ENCODE data around the gene UCP1. TPM values are rescaled to one million over a fixed set of nuclear protein-coding genes. Genes with fewer than 3 reads are reported as not detected.
A peak's percentile ranks its signal among the peaks of the same experiment; 100 is the strongest.

The UCP1 gene, protein sequence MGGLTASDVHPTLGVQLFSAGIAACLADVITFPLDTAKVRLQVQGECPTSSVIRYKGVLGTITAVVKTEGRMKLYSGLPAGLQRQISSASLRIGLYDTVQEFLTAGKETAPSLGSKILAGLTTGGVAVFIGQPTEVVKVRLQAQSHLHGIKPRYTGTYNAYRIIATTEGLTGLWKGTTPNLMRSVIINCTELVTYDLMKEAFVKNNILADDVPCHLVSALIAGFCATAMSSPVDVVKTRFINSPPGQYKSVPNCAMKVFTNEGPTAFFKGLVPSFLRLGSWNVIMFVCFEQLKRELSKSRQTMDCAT
- not detected in 2 replicates for total RNA-seq

DNA sequence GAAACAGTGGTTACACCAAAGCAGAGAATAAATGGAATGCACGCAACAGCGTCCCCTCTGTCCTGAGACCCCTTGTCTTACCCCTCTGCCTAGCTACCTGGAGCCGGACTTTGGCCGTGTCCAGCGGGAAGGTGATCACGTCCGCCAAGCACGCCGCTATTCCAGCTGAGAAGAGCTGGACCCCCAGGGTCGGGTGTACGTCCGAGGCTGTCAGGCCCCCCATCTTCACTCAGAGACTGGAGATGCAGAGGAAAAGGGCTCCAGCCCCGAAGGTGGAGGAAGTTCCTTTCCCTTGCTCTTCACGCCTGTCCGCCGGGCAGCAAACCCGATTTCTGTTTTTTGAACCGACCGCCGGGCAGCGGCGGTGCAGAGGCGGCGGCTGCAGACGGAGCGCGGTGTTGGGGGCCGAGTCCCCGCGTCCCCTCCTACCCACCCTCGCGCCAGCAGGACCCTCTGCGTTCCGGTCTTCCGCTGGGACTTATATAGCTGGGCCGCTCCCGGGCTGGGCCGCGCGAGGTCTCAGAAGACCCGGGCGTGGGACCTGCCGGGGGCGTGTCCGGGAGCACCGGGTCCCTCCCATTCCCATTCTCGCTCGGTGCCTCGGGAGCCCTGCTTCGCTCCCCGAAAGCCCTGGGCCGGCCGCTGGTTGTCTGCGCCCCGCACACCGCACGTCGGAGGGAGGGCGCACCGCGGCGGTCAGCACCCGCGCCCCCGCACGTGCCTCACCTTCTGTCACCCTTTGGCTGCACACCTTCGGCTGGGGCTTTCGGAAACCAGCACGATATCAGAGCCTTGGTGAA lies at the start of gene UCP1:
Gene UCP1 (minus strand): TSS at position 455 of the 800 bp plus-strand sequence. CDS start 232 bp downstream, at position 223.
- peak within 1 kb of the TSS; percentile 17 for H3K4me3 Mint-ChIP-seq
- H3K36me3 Mint-ChIP-seq (ENCODE audit: low read depth): no peaks in the 10 kb centered on the region
- peaks cover 16% of the 10 kb centered on the region for H3K9me3 Mint-ChIP-seq
- intact Hi-C loops (cut with micrococcal nuclease): no loop called here
- DNase-seq: no peak
- peaks cover 54% of the 10 kb centered on the region for H3K27me3 Mint-ChIP-seq
- peaks cover 6% of the 10 kb centered on the region for H3K4me1 Mint-ChIP-seq
- no peak within 1 kb of the TSS for H3K27ac Mint-ChIP-seq

DNA sequence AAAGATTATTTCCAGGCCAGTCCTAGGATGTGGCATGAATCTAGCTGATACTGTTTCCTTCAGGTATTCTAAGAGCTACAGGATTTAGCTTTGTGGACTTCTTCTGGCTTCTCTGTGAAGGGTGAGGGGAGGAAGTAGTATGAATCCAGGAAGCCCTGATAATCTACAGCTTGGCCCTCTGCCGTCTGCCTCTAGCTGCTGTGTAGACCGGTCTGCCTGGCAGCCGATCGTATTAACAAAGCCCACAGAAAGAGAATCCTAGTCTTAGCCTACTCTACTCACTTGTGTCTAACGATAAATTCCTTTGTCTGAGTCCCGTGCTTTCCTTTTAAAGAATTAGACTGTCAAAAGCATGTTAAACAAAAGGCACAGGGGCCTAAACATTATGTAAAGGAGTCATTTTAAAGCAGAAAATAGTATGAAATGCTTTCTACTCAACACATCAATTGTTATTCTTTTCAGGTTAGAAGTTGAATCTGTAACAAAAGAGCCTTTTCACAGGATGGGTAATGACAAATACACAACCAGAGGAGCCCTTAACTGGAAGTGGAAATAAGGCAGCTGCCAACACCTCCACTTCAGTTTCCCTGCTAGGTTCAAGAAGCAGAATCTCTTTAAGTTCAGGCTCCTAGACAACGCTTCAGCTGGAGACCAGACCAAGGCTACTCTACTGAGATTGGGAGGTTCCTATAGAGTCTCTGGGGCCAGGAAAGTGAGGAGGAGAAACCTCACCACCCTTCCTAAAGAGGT lies 48.9 kb upstream of the UCP1 start:
- Mint-ChIP-seq H3K27me3 (peaks cover 3% of the 10 kb centered on the region), H3K9me3 (no peaks in the 10 kb centered on the region), H3K4me1 (no peaks in the 10 kb centered on the region), H3K4me3 (no peak overlapping the region), H3K36me3 (ENCODE audit: low read depth) (no peaks in the 10 kb centered on the region), H3K27ac (no peak overlapping the region)
- intact Hi-C loops (cut with micrococcal nuclease): no loop called here
- DNase-seq: no peak

GRCh38 chr4:140615451-140615850 lies 46.7 kb upstream of the UCP1 start:
- Mint-ChIP-seq H3K36me3 (ENCODE audit: low read depth) (no peaks in the 10 kb centered on the region), H3K4me3 (no peak overlapping the region), H3K9me3 (no peaks in the 10 kb centered on the region), H3K4me1 (no peaks in the 10 kb centered on the region), H3K27me3 (peaks cover 8% of the 10 kb centered on the region), H3K27ac (no peak overlapping the region)
- intact Hi-C loops (cut with micrococcal nuclease): no loop called here
- DNase-seq: no peak

GRCh38 chr4:140612357-140612756 lies 43.6 kb upstream of the UCP1 start:
- Mint-ChIP-seq H3K36me3 (ENCODE audit: low read depth) (no peaks in the 10 kb centered on the region), H3K4me3 (no peak overlapping the region), H3K27ac (no peak overlapping the region), H3K4me1 (no peaks in the 10 kb centered on the region), H3K9me3 (no peaks in the 10 kb centered on the region), H3K27me3 (peaks cover 12% of the 10 kb centered on the region)
- DNase-seq: no peak
- intact Hi-C loops (cut with micrococcal nuclease): no loop called here

DNA sequence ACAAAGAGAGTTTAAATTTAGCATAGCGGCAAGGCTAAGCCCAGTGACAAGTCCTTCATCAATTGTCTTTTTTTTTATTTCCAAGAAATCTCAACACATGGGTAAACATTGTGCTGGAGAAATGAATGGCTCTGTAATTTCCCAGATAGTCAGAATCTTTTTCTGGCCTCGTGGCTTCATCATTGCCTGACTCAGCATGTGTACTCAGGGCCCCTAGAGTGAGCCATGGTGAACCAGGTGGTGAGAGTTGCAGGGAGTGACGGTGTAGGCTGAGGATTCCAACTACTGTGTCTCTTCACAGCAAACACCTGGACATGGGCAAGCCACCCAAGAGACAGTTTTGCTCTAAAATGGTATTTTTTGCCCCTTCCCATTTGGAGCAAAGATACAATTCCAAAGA lies 43.1 kb upstream of the UCP1 start:
- peaks cover 12% of the 10 kb centered on the region for H3K27me3 Mint-ChIP-seq
- no peaks in the 10 kb centered on the region for H3K4me1 Mint-ChIP-seq
- H3K27ac Mint-ChIP-seq: no peak overlapping the region
- intact Hi-C loops (cut with micrococcal nuclease): no loop called here
- H3K9me3 Mint-ChIP-seq: no peaks in the 10 kb centered on the region
- H3K4me3 Mint-ChIP-seq: no peak overlapping the region
- DNase-seq: no peak
- no peaks in the 10 kb centered on the region for H3K36me3 Mint-ChIP-seq (ENCODE audit: low read depth)

DNA sequence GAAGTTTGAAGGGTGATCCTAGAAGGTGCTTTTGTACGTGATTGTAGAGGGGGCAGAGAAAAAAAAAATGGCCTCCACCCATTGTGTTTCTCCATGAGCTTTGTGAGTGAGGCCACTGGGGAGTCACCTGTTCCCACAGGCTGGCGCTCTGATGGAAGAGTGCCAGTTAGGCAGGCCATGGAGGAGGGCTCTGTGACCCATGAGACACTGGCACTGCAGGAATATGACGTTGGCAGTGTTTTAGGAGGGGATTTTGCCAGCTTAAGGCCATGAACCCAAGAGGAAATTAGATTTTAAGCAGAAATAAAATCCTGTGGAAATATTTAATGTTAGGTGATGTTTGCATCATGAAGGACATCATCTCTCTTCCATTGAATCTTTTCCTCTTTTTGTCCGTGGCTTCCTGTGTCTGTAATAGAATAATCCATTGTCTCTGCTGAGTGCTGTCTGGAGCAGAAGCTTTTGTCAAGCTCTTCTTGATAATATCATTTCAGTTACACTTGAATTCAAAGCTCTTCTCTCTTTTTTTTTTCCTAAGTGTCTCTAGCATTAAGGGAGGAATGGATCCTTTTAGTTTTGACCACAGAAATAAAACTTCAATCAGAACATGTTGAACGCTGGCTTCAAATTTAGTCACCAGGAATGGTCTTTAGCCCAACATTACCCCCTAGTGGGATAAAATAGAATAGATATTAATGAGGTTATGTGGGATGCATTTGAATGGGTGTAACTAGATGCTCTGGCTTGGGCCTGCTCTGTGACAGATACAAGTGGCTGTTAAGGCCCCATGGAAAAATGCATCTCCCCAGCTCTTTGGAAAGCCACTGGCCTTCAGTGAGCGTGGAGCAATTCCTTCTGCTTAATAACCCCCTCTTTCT lies 41.0 kb upstream of the UCP1 start:
- no peaks in the 10 kb centered on the region for H3K4me1 Mint-ChIP-seq
- peaks cover 15% of the 10 kb centered on the region for H3K27me3 Mint-ChIP-seq
- H3K27ac Mint-ChIP-seq: no peak overlapping the region
- intact Hi-C loops (cut with micrococcal nuclease): loop anchor here (1.0 kb wide), 1 partner anchor 249 kb away; no protein-coding TSS in a partner anchor
- no peak for DNase-seq
- no peaks in the 10 kb centered on the region for H3K9me3 Mint-ChIP-seq
- no peak overlapping the region for H3K4me3 Mint-ChIP-seq
- H3K36me3 Mint-ChIP-seq (ENCODE audit: low read depth): no peaks in the 10 kb centered on the region

GRCh38 chr4:140607852-140608251 lies 39.1 kb upstream of the UCP1 start:
- Mint-ChIP-seq H3K4me1 (no peaks in the 10 kb centered on the region), H3K27me3 (peaks cover 13% of the 10 kb centered on the region), H3K27ac (no peak overlapping the region)

GRCh38 chr4:140604544-140604943 lies 35.8 kb upstream of the UCP1 start:
- peaks cover 9% of the 10 kb centered on the region for H3K27me3 Mint-ChIP-seq
- H3K9me3 Mint-ChIP-seq: no peaks in the 10 kb centered on the region
- H3K36me3 Mint-ChIP-seq (ENCODE audit: low read depth): no peaks in the 10 kb centered on the region
- DNase-seq: no peak
- H3K4me1 Mint-ChIP-seq: no peaks in the 10 kb centered on the region
- H3K4me3 Mint-ChIP-seq: no peak overlapping the region
- H3K27ac Mint-ChIP-seq: no peak overlapping the region
- intact Hi-C loops (cut with micrococcal nuclease): no loop called here

More at GRCh38 chr4:140607852-140608251, 39.1 kb upstream of the UCP1 start:
- H3K4me3 Mint-ChIP-seq: no peak overlapping the region
- DNase-seq: no peak
- no peaks in the 10 kb centered on the region for H3K36me3 Mint-ChIP-seq (ENCODE audit: low read depth)
- H3K9me3 Mint-ChIP-seq: no peaks in the 10 kb centered on the region
- intact Hi-C loops (cut with micrococcal nuclease): no loop called here

- peaks cover 10% of the 10 kb centered on the region for H3K27me3 Mint-ChIP-seq
- H3K4me3 Mint-ChIP-seq: no peak overlapping the region
- no peak overlapping the region for H3K27ac Mint-ChIP-seq
- no peaks in the 10 kb centered on the region for H3K9me3 Mint-ChIP-seq
- intact Hi-C loops (cut with micrococcal nuclease): no loop called here
- DNase-seq: no peak
- no peaks in the 10 kb centered on the region for H3K4me1 Mint-ChIP-seq
- no peaks in the 10 kb centered on the region for H3K36me3 Mint-ChIP-seq (ENCODE audit: low read depth)
Observed at GRCh38 chr4:140603286-140603685, 34.5 kb upstream of the UCP1 start.

GRCh38 chr4:140602714-140603113 lies 34.0 kb upstream of the UCP1 start:
- peaks cover 11% of the 10 kb centered on the region for H3K27me3 Mint-ChIP-seq
- H3K27ac Mint-ChIP-seq: no peak overlapping the region
- no peak for DNase-seq
- no peaks in the 10 kb centered on the region for H3K9me3 Mint-ChIP-seq
- H3K36me3 Mint-ChIP-seq (ENCODE audit: low read depth): no peaks in the 10 kb centered on the region
- H3K4me1 Mint-ChIP-seq: no peaks in the 10 kb centered on the region
- intact Hi-C loops (cut with micrococcal nuclease): no loop called here
- H3K4me3 Mint-ChIP-seq: no peak overlapping the region

- peaks cover 14% of the 10 kb centered on the region for H3K27me3 Mint-ChIP-seq
- no peaks in the 10 kb centered on the region for H3K4me1 Mint-ChIP-seq
- DNase-seq: no peak
- no peaks in the 10 kb centered on the region for H3K9me3 Mint-ChIP-seq
- H3K36me3 Mint-ChIP-seq (ENCODE audit: low read depth): no peaks in the 10 kb centered on the region
- intact Hi-C loops (cut with micrococcal nuclease): no loop called here
- H3K4me3 Mint-ChIP-seq: no peak overlapping the region
- H3K27ac Mint-ChIP-seq: no peak overlapping the region
Observed at GRCh38 chr4:140600408-140600807, 31.6 kb upstream of the UCP1 start.

DNA sequence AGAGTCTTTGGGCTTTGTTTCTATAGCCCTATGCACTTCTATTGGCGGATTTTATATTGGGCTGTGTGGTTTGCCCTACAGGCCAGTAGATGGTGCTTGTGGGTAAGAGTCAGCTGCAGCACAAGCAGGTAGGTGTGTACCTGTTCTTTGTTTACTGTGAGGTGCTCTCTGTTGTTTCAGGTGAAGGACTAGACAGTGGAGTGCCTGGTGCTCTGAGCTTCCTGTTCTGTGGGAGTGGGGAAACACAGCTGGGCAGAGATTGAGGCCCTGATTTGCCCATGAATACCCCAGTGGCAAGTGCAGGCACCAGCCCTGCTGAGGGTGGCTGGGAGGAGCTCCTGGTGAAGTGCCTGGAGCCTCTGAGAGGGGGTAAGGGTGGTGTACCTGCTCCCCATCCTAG lies 26.3 kb upstream of the UCP1 start:
- peaks cover 39% of the 10 kb centered on the region for H3K27me3 Mint-ChIP-seq
- no peaks in the 10 kb centered on the region for H3K36me3 Mint-ChIP-seq (ENCODE audit: low read depth)
- DNase-seq: no peak
- intact Hi-C loops (cut with micrococcal nuclease): no loop called here
- H3K4me1 Mint-ChIP-seq: no peaks in the 10 kb centered on the region
- no peak overlapping the region for H3K27ac Mint-ChIP-seq
- H3K9me3 Mint-ChIP-seq: peaks cover 6% of the 10 kb centered on the region
- no peak overlapping the region for H3K4me3 Mint-ChIP-seq

DNA sequence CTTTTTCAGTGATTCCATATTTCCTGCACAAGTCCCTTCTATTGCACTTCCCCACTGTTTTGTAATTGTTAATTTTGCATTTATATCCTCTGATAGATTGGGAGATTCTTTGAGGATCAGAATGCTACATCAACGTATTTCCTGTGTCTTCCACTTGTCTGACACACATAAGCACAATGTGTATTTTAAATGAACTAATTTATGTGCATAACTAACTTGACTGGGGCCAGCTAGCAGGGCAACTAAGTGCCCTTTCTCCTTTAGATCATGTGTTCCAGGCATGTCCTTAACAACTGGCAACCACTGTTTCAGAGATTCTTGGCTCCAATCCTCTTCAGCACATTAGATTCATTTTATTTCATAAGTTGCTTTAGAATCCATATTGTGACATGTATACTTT lies 15.7 kb upstream of the UCP1 start:
- H3K27me3 Mint-ChIP-seq: peaks cover 31% of the 10 kb centered on the region
- no peaks in the 10 kb centered on the region for H3K36me3 Mint-ChIP-seq (ENCODE audit: low read depth)
- intact Hi-C loops (cut with micrococcal nuclease): no loop called here
- no peak for DNase-seq
- no peaks in the 10 kb centered on the region for H3K9me3 Mint-ChIP-seq
- H3K4me1 Mint-ChIP-seq: no peaks in the 10 kb centered on the region
- H3K27ac Mint-ChIP-seq: no peak overlapping the region
- H3K4me3 Mint-ChIP-seq: no peak overlapping the region
